GM06990 (cell line): ENCODE measurements around the gene F2RL3.
"Not testable (repeated sequence)": the region's sequence is repeated elsewhere in the genome, so short reads cannot be mapped to it uniquely, and the experiment has no call there.

Experiments
- DNase-seq: peaks from one replicate; pipeline ENCODE4 v3.0.0-alpha.2; 2011; ENCODE audit not compliant: insufficient read length; ENCODE audit errors: extremely low read depth
- H3K27me3 ChIP-seq: replicated peaks from 2 replicates; pipeline ENCODE4 v1.6.0; 2011; ENCODE audit warnings: low read length; ENCODE audit not compliant: control insufficient read depth, insufficient read depth
- H3K36me3 ChIP-seq: 2 replicates; pipeline ENCODE4 v1.5.1; 2011; ENCODE audit warnings: low read length; ENCODE audit not compliant: control insufficient read depth, insufficient read depth
- H3K4me3 ChIP-seq: replicated peaks from 2 replicates; pipeline ENCODE4 v1.5.1; 2011; ENCODE audit warnings: low read depth, mild to moderate bottlenecking, control low read depth, low read length
- TF ChIP-seq, protein P1 (sequence below): IDR thresholded peaks from 2 replicates; pipeline ENCODE4 v1.5.1; 2011; ENCODE audit warnings: low read length, control low read depth, mild to moderate bottlenecking, inconsistent platforms; ENCODE audit not compliant: insufficient read depth, poor library complexity, severe bottlenecking

The F2RL3 gene

DNA sequence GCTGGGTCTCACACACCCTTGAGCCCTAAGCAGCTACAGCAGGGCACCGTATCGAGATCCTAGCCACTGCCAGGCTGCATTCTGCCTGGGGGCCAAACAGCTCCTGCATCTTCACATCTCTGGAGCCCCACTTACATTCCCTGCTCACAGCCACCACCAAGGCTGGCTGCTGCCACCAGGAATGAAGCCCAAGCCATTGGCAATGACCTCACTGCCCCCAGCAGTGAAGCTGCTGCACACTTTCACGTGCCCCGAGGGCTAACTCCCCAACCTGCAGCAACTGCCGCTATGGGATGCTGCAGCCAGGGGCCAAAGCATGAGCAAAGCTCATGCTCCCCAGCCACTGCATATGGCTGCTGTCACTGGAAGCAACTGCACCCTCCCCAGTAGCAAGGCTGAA lies 42.0 kb downstream of the F2RL3 start:
- no peak overlapping the region for H3K4me3 ChIP-seq
- no peak for DNase-seq
- no peaks in the 10 kb centered on the region for H3K36me3 ChIP-seq
- H3K27me3 ChIP-seq: no peaks in the 10 kb centered on the region
- TF ChIP-seq, protein P1, sequence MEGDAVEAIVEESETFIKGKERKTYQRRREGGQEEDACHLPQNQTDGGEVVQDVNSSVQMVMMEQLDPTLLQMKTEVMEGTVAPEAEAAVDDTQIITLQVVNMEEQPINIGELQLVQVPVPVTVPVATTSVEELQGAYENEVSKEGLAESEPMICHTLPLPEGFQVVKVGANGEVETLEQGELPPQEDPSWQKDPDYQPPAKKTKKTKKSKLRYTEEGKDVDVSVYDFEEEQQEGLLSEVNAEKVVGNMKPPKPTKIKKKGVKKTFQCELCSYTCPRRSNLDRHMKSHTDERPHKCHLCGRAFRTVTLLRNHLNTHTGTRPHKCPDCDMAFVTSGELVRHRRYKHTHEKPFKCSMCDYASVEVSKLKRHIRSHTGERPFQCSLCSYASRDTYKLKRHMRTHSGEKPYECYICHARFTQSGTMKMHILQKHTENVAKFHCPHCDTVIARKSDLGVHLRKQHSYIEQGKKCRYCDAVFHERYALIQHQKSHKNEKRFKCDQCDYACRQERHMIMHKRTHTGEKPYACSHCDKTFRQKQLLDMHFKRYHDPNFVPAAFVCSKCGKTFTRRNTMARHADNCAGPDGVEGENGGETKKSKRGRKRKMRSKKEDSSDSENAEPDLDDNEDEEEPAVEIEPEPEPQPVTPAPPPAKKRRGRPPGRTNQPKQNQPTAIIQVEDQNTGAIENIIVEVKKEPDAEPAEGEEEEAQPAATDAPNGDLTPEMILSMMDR: no peak

DNA sequence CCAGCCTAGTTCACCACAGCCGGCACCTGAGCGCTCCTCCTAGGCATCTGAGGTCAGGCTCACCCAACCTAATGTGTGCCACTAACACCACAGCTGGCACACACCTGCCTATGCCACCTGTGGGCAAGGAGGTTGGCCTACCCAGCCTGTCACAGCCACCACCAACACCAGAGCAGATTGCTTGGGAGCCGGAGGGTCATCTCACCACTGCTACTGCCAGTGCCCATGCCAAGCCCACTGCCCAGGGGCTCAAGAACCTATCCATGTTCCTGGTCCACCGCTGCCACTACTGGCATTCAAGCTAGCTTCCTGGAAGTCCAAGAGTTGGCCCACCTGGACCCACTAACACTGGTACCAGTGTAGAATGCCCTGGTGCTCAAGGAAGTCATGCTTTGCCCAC lies 42.5 kb downstream of the F2RL3 start:
- no peak overlapping the region for H3K4me3 ChIP-seq

DNA sequence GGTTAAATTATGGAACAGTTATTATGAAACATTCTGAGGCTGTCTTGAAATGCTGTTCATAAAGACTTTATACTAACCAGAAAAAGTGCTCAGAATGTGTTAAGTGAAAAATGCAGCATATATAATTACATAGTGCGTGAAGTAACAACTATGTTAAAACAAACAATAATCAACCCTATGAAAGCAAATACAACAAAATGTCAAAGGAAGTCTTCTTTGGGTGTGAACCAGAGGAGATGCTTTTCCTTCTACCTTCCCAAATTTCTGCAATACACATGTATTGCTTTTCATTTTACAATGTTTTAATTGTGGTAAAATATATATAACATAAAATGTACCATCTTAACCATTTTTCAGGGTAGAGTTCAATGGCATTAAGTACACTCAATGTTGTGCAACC lies 45.7 kb downstream of the F2RL3 start:
- Histone ChIP-seq H3K36me3 (no peaks in the 10 kb centered on the region), H3K27me3 (no peaks in the 10 kb centered on the region), H3K4me3 (no peak overlapping the region)
- TF ChIP-seq, protein P1: no peak
- no peak for DNase-seq

More for the DNA sequence above, 42.5 kb downstream of the F2RL3 start:
- H3K27me3 ChIP-seq: no peaks in the 10 kb centered on the region
- TF ChIP-seq, protein P1: no peak
- no peaks in the 10 kb centered on the region for H3K36me3 ChIP-seq
- no peak for DNase-seq

DNA sequence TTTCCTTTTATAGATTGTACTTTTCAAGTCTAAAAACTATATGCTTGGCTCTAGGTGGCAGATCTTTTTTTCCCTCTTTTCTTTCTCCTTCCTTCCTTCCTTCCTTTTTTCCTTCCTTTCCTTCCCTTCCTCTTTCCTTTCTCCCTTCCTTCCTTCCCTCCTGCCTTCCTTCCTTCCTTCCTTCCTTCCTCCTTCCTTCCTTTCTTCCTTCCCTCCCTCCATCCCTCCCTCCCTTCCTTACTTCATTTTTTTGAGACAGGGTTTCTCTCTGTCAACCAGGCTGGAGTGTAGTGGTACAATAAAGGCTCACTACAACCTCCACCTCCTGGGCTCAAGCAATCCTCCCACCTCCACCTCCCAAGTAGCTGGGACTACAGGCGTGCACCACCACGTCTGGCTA lies 48.1 kb downstream of the F2RL3 start:
- TF ChIP-seq, protein P1: no peak
- no peak overlapping the region for H3K4me3 ChIP-seq

DNA sequence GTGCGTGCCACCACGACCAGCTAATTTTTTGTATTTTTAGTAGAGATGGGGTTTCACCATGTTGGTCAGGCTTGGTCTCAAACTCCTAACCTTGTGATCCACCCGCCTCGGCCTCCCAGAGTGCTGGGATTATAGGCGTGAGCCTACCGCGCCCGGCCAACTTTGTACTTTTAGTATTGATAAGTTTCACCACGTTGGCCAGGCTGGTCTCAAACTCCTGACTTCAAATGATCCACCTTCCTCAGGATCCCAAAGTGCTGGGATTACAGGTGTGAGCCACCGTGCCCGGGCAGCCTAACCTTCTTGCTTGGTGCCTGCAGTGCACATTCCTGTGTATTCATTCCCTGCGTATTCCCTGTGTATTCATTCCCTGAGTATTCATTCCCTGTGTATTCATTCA lies 49.0 kb downstream of the F2RL3 start:
- not testable (repeated sequence) for H3K4me3 ChIP-seq, DNase-seq, H3K36me3 ChIP-seq, H3K27me3 ChIP-seq

More for the DNA sequence above, 48.1 kb downstream of the F2RL3 start:
- Histone ChIP-seq H3K27me3 (no peaks in the 10 kb centered on the region), H3K36me3 (no peaks in the 10 kb centered on the region)
- no peak for DNase-seq

DNA sequence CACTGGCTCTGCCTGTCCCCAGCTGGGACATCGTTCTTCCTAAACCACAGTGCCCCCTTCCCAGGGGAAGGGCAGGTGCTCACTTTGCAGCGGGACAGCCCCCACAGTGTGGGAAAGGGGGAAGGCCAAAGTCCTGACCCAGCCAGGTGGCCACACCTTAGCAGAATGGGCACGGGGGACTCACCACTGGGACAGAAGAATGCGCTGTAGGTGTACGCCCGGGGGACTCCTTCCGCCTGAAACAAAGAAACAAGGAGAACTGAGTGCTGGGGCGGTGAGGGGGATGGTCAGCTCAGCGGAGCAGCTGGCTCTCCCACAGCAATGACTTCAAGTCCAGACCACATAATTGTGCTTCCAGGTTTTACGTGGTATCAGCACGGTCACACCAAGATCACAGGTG lies 49.4 kb downstream of the F2RL3 start:
- TF ChIP-seq, protein P1: no peak
- DNase-seq: no peak

DNA sequence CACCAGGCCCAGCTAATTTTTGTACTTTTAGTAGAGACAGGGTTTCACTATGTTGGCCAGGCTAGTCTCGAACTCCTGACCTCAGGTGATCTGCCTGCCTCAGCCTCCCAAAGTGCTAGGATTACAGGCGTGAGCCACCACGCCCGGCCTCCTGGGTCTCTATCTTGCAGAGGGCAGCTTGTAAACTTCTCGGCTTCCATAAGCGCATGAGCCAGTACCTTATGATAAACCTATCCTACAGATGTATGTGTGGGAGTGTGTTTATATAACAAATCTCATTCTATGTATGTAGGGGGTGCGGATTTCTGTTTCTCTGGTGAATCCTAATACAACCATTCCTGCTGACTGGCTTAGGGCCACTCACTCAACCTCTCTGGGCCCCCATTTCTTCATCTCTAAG lies 51.3 kb downstream of the F2RL3 start:
- not testable (repeated sequence) for H3K4me3 ChIP-seq, DNase-seq, H3K36me3 ChIP-seq, H3K27me3 ChIP-seq

More for the DNA sequence above, 49.4 kb downstream of the F2RL3 start:
- Histone ChIP-seq H3K36me3 (no peaks in the 10 kb centered on the region), H3K27me3 (no peaks in the 10 kb centered on the region), H3K4me3 (no peak overlapping the region)
